Activated naive CD8-positive, alpha-beta T cell treated with anti-CD3 and anti-CD28 coated beads for 36 hours (primary cell): Measurements from ENCODE around the gene KCNC2. TPM values are rescaled to one million over a fixed set of nuclear protein-coding genes. Genes with fewer than 3 reads are reported as not detected.

Experiments used
- DNase-seq: peaks from one replicate; pipeline ENCODE4 v3.0.0; 2021
- H3K27ac Mint-ChIP-seq: one replicate; pipeline ENCODE4 v1.8.0; 2022; ENCODE audit warnings: mild to moderate bottlenecking, moderate library complexity, mixed read lengths
- H3K27me3 Mint-ChIP-seq: one replicate; pipeline ENCODE4 v1.8.0; 2022; ENCODE audit warnings: mild to moderate bottlenecking, mixed read lengths
- H3K36me3 Mint-ChIP-seq: one replicate; pipeline ENCODE4 v1.8.0; 2021; ENCODE audit warnings: mild to moderate bottlenecking, mixed read lengths
- H3K4me1 Mint-ChIP-seq: one replicate; pipeline ENCODE4 v1.8.0; 2021; ENCODE audit warnings: mixed read lengths
- H3K4me3 Mint-ChIP-seq: one replicate; pipeline ENCODE4 v1.8.0; 2022; ENCODE audit warnings: mild to moderate bottlenecking, moderate library complexity, mixed read lengths
- H3K9me3 Mint-ChIP-seq: one replicate; pipeline ENCODE4 v1.8.0; 2022; ENCODE audit warnings: mixed read lengths
- total RNA-seq, 2 experiments: library from RNA; stranded (reverse); gene quantifications; one replicate each; pipeline ENCODE4 v1.2.3, GENCODE V29; 2021

Gene KCNC2
- total RNA-seq, 2 experiments from 2014 or later, result not detected

DNA sequence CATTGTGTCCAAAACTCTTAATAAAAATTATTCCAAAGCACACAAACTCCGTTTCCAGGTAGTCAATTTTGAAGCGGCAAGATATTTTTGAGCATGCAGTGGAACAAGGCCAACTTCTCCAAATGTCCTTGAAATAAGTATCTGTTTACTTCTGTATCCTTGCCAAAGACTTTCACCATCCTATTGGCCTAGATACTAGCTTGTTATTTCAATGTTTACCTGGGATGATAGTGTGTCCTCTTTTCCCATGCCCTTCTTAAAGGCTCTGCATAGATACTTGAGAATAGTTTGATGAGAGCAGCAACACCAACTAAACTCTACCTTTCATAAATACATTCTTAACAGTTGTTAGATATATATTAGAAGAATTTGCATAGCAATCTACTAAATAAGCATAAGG, 160.9 kb downstream of the KCNC2 start:
- Mint-ChIP-seq H3K36me3 (no peaks in the 10 kb centered on the region), H3K4me1 (no peaks in the 10 kb centered on the region), H3K4me3 (no peak overlapping the region), H3K9me3 (no peaks in the 10 kb centered on the region), H3K27ac (no peak overlapping the region), H3K27me3 (no peaks in the 10 kb centered on the region)
- no peak for DNase-seq

DNA sequence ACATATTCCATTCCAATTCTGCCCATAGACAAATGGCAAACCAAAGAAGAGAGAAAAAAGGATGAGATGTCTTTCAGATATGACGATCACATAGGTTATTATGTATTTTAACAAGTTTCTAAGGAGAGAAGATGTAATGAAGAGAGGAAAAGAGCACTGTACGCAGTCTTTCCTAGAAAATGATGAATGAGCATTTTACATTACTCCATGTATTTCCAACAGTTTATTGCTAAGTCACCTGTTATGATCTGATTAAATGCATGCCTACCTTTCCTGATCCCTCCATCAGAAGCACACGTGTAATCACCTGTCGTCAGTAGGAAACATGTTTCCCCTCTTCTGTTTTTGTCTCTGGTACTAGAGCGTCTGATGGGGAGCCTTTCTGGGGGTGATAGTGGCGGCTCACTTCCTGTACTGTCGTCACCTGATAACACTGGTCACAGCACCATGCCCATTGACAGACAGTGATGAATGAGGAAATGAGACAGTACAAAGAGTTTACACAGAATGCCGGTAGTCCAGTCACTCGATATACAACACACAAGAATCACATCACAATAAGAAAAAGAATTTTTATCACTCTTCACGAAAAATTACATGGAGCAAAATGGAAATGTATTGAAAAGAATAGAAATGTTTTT, 161.6 kb downstream of the KCNC2 start:
- no peak overlapping the region for H3K27ac Mint-ChIP-seq
- H3K36me3 Mint-ChIP-seq, result no peaks in the 10 kb centered on the region
- DNase-seq, result no peak
- no peaks in the 10 kb centered on the region for H3K4me1 Mint-ChIP-seq
- H3K4me3 Mint-ChIP-seq, result no peak overlapping the region
- no peaks in the 10 kb centered on the region for H3K27me3 Mint-ChIP-seq
- H3K9me3 Mint-ChIP-seq, result no peaks in the 10 kb centered on the region

DNA sequence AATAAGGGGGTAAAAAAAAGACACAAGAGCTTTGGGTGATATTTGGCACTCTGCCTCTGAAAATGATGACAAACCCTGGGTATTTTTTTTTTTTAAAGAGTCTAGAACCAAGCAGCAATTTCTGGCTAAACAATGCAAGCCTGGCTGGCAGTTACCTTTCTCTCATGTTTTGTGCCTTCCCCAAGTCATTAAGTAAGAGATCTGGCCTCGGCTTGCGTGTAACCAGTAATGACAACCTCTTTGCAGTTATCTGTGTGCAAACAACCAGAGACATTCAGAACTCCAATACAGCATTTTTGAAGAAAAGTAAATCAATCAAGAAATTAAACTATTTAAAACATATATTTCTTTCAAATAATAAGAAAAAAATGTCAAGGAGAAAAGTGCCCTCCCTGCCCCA, 167.5 kb downstream of the KCNC2 start:
- no peaks in the 10 kb centered on the region for H3K27me3 Mint-ChIP-seq
- DNase-seq, result no peak
- H3K36me3 Mint-ChIP-seq, result no peaks in the 10 kb centered on the region
- no peaks in the 10 kb centered on the region for H3K9me3 Mint-ChIP-seq
- no peaks in the 10 kb centered on the region for H3K4me1 Mint-ChIP-seq
- no peak overlapping the region for H3K4me3 Mint-ChIP-seq
- H3K27ac Mint-ChIP-seq, result no peak overlapping the region

DNA sequence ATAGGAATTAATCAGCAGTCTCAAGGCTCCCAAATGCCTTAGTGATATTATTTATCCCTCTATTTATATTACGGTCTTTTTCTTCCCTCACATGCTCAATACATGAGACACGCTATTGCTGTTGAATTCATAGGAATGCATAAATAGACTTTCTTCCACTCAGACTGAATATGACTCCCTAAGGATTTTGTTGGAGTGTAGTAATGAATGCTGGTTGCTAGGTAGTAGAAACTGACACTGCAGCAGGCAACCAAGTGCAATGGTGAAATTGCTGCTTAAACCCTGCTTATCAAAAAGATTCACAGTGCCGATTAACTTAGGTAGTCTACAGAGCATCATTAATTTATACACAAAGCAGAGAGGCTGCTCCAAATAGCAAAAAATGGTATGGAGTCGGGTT, 168.2 kb downstream of the KCNC2 start:
- no peaks in the 10 kb centered on the region for H3K4me1 Mint-ChIP-seq

DNA sequence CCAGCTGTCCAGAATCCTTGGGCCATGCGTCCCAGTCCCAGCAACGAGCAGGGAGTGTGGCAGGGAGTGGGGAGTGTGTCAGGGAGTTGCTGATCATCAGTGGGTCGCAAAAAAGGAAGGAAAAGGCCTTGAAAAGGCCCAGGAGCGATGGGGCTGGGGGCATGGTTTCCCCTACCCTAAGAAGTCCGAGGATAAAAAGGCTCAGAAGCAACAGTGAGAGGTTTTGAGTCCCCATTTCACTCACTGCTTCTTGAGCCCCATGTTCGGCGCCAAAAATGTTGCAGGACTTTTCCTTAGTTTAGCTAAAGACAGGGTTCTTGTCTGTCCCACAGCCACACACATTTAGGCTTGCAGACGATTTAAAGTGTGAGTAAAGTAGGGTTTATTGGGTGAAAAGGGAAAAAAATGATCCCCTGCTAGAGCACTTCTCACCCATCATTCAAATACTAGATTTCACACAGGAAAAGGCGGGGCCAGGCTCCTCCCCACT, 189.5 kb downstream of the KCNC2 start:
- Mint-ChIP-seq H3K9me3 (peaks cover 29% of the 10 kb centered on the region), H3K27me3 (no peaks in the 10 kb centered on the region), H3K4me1 (no peaks in the 10 kb centered on the region), H3K36me3 (no peaks in the 10 kb centered on the region), H3K27ac (no peak overlapping the region), H3K4me3 (no peak overlapping the region)
- DNase-seq, result no peak

More for the DNA sequence above, 168.2 kb downstream of the KCNC2 start:
- no peak overlapping the region for H3K27ac Mint-ChIP-seq
- no peak for DNase-seq
- H3K27me3 Mint-ChIP-seq, result no peaks in the 10 kb centered on the region
- no peaks in the 10 kb centered on the region for H3K9me3 Mint-ChIP-seq
- no peaks in the 10 kb centered on the region for H3K36me3 Mint-ChIP-seq
- H3K4me3 Mint-ChIP-seq, result no peak overlapping the region

DNA sequence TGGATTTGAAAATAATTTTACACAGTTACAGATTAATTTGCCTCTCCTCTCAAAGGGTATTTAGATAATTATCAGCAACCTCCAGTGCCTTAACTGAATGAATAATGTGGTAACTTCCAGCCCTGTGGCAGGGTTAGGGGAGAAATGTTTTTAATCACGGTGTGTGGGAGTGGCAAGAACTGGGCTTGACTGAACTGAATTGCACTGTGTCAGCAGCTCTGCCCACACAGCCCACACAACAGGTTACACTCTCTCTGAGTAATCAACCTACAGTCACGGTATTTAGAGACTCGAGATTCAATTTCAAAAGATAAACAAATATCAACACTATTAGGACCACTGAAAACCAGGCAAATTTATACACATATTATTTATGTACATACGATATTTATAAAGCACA, 198.5 kb downstream of the KCNC2 start:
- no peak for DNase-seq
- Mint-ChIP-seq H3K4me3 (no peak overlapping the region), H3K27ac (no peak overlapping the region), H3K4me1 (no peaks in the 10 kb centered on the region), H3K27me3 (no peaks in the 10 kb centered on the region), H3K9me3 (no peaks in the 10 kb centered on the region), H3K36me3 (no peaks in the 10 kb centered on the region)

DNA sequence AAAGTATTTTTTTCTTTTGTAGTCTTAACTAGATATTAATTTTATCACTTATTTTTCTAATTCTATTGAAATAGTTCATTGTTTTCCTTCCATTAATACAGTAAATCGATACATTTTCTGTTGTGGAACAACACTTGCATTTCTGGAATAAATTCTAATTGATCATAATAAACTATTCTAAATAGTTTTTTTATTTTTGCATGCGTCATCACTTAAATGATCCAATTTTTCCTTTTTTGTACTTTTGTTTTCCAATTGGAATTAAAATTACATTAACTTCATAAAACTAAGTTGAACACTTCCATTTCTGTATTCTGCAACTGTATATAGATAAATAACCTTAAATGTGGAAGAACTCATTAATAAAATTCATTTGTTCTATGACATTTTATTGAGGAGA, 202.5 kb downstream of the KCNC2 start:
- no peak overlapping the region for H3K27ac Mint-ChIP-seq
- peaks cover 11% of the 10 kb centered on the region for H3K9me3 Mint-ChIP-seq
- DNase-seq, result no peak
- H3K27me3 Mint-ChIP-seq, result no peaks in the 10 kb centered on the region
- no peaks in the 10 kb centered on the region for H3K36me3 Mint-ChIP-seq
- H3K4me3 Mint-ChIP-seq, result no peak overlapping the region
- H3K4me1 Mint-ChIP-seq, result no peaks in the 10 kb centered on the region

DNA sequence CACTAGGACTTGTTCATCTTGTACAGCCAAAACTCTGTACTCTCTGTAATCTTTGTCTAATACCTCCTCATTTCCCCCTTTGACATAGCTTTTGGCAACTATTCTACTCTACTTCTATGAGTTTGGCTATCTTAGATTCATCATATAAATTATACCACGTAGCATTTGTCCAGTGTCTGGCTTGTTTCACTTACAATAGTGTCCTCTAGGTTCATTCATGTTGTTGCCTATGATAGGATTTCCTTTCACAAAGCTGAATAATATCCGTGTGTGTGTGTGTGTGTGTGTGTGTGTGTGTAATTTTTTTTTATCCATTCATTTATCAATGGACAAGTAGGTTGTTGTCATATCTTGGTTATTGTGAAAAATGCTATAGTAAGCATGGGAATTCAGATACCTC, 209.5 kb downstream of the KCNC2 start:
- DNase-seq, result no peak
- Mint-ChIP-seq H3K27me3 (no peaks in the 10 kb centered on the region), H3K27ac (no peak overlapping the region), H3K4me1 (peaks cover 6% of the 10 kb centered on the region), H3K36me3 (no peaks in the 10 kb centered on the region), H3K4me3 (no peak overlapping the region), H3K9me3 (peaks cover 7% of the 10 kb centered on the region)

DNA sequence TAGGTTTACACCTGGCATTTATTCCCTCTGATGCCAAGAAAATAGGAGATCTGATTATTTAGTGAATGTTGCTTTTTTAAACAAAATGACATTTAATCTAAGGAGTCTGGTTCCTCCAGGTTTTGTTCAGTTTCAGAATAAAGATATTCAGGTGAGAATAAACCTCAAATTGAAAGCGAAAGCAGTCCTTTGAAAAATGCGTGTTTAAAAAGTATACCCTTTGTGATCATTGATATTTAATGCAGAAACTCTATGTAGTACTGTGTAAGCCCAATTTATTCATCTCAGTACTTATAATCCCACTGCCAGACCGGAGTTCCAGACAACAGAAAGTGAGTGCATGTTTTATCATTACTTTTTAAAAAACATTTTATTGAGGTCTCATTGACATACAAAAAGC, 210.2 kb downstream of the KCNC2 start:
- H3K4me1 Mint-ChIP-seq, result peaks cover 6% of the 10 kb centered on the region
- H3K36me3 Mint-ChIP-seq, result no peaks in the 10 kb centered on the region
- no peak for DNase-seq
- H3K4me3 Mint-ChIP-seq, result no peak overlapping the region
- no peaks in the 10 kb centered on the region for H3K27me3 Mint-ChIP-seq
- peaks cover 7% of the 10 kb centered on the region for H3K9me3 Mint-ChIP-seq
- H3K27ac Mint-ChIP-seq, result no peak overlapping the region

Other genes with a start within 250 kb of the KCNC2 start
- gene CAPS2, start 120.5 kb upstream of the KCNC2 start, total RNA-seq, result 1 to 10 TPM; 2.4 to 3.0 TPM
- gene GLIPR1L1, start 124.8 kb upstream of the KCNC2 start, total RNA-seq, result not detected
- gene GLIPR1L2, start 181.2 kb upstream of the KCNC2 start, total RNA-seq, result not detected